Prostate gland (tissue), 2 donors: Measurements from ENCODE around the gene STAT5B.

Source experiments
- POLR2A ChIP-seq: fragments of 450-650 bp; IDR thresholded peaks from one replicate; pipeline ENCODE4 v1.6.1; 2016; ENCODE audit warnings: antibody characterized with exemption, mild to moderate bottlenecking
- POLR2AphosphoS5 ChIP-seq: sonication (generic); formaldehyde crosslinking; IDR thresholded peaks from one replicate; pipeline ENCODE4 v1.6.1; 2017; ENCODE audit warnings: antibody characterized with exemption
- TF ChIP-seq, protein P1 (sequence below), 4 experiments: fragments of 200-600 bp in 2 of 4; fragments of 450-650 bp in 2 of 4; sonication (generic) in 2 of 4; IDR thresholded peaks; 1 replicate in 3 of 4; 2 replicates in 1 of 4; pipeline ENCODE4 v1.5.1; 2016 to 2019; ENCODE audit warnings: antibody characterized with exemption in 4 of 4, mild to moderate bottlenecking in 2 of 4, moderate library complexity in 2 of 4

DNA sequence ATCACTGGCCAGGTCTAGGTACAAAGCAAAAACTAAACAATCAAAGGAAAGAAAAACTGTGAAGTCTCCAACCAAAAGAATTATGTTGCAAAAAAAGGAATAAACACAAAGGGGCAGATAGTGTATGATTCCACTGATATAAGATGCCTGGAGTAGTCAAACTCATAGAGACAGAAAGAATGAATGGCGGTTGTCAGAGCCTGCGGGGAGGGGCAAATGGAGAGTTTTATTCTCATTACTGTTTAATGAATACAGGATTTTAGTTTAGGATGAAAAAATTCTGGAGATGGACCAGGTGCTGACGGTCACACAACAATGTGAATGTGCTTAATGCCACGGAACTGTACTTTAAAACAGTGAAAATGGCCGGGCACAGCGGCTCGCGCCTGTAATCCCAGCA lies 20.7 kb downstream of the STAT5B start:
- TF ChIP-seq, protein P1, sequence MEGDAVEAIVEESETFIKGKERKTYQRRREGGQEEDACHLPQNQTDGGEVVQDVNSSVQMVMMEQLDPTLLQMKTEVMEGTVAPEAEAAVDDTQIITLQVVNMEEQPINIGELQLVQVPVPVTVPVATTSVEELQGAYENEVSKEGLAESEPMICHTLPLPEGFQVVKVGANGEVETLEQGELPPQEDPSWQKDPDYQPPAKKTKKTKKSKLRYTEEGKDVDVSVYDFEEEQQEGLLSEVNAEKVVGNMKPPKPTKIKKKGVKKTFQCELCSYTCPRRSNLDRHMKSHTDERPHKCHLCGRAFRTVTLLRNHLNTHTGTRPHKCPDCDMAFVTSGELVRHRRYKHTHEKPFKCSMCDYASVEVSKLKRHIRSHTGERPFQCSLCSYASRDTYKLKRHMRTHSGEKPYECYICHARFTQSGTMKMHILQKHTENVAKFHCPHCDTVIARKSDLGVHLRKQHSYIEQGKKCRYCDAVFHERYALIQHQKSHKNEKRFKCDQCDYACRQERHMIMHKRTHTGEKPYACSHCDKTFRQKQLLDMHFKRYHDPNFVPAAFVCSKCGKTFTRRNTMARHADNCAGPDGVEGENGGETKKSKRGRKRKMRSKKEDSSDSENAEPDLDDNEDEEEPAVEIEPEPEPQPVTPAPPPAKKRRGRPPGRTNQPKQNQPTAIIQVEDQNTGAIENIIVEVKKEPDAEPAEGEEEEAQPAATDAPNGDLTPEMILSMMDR (IDR thresholded peaks at IDR 0.05) = no peak
- TF ChIP-seq POLR2A (no peak), POLR2AphosphoS5 (no peak)
